HUES6 (cell line): ENCODE results near the gene KIF1B.
"Not testable (repeated sequence)": the region's sequence is repeated elsewhere in the genome, so short reads cannot be mapped to it uniquely, and the experiment has no call there.

Source experiments
- H3K27ac ChIP-seq: 2 replicates; pipeline ENCODE4 v1.7.0; 2013; ENCODE audit warnings: low read depth, mild to moderate bottlenecking, low read length, inconsistent platforms
- H3K27me3 ChIP-seq: 2 replicates; pipeline ENCODE4 v1.6.1; 2013; ENCODE audit warnings: low read length; ENCODE audit not compliant: control insufficient read depth, insufficient read depth
- H3K36me3 ChIP-seq: 2 replicates; pipeline ENCODE4 v1.6.1; 2013; ENCODE audit warnings: low read length; ENCODE audit not compliant: control insufficient read depth, insufficient read depth
- H3K4me1 ChIP-seq: 2 replicates; pipeline ENCODE4 v1.6.1; 2013; ENCODE audit warnings: low read length; ENCODE audit not compliant: control insufficient read depth, insufficient read depth
- H3K4me3 ChIP-seq: 2 replicates; pipeline ENCODE4 v1.5.1; 2013; ENCODE audit warnings: low read depth, low read length
- H3K9ac ChIP-seq: one replicate; pipeline ENCODE4 v1.6.1; 2013; ENCODE audit warnings: mild to moderate bottlenecking, low read length
- H3K9me3 ChIP-seq: 2 replicates; pipeline ENCODE4 v1.6.1; 2013; ENCODE audit warnings: low read depth, low read length; ENCODE audit not compliant: control insufficient read depth, insufficient read depth

Gene KIF1B

DNA sequence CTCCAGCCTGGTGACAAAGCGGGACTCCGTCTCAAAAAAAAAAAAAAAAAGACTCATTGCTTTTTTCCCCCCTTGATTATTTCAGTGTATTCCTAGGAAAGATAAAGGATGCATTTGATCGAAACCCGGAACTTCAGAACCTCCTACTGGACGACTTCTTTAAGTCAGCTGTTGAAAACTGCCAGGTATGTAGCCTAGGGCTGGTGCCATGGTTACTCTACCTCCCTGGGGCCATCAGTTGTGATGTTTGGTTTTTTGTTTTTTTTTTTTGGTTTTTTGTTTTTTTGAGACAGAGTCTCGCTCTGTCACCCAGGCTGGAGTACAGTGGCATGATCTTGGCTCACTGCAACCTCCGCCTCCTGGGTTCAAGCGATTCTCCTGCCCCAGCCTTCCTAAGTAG, 208.4 kb downstream of the KIF1B start:
- H3K9me3 ChIP-seq, H3K9ac ChIP-seq, H3K4me1 ChIP-seq, H3K27me3 ChIP-seq, H3K4me3 ChIP-seq, H3K27ac ChIP-seq: not testable (repeated sequence)
- H3K36me3 ChIP-seq, result peaks cover 75% of the 10 kb centered on the region

DNA sequence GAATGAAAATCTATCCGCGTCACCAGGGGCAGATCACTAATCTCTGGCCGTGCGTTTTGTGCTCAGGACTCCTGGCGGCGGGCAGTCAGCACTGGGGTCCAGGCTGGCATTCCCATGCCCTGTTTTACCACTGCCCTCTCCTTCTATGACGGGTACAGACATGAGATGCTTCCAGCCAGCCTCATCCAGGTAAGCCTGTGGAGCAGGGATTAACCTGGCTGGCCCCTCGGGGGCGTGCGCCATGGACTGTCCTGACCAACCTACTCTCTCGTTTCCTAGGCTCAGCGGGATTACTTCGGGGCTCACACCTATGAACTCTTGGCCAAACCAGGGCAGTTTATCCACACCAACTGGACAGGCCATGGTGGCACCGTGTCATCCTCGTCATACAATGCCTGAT, 209.0 kb downstream of the KIF1B start:
- Histone ChIP-seq H3K4me1 (peaks cover 7% of the 10 kb centered on the region; the same call in 1 of the 2 replicates), H3K27me3 (no peaks in the 10 kb centered on the region), H3K9ac (no peak overlapping the region)

DNA sequence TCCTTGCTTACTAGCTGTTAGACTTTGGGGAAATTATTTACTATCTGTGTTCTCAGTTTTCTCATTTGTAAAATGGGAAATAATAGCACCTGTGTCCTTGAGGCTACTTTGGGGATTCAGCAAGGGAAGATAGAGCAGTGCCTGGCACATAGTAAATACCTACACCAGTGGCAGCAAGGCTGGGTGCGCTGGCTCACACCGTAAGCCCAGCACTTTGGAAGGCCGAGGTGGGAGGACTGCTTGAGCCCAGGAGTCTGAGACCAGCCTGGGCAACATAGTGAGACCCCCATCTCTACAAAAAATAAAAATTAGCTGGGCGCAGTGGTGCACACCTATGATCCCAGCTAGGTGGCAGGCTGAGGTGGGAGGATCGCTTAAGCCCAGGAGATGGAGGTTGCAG, 211.3 kb downstream of the KIF1B start:
- no peak overlapping the region for H3K27ac ChIP-seq
- no peaks in the 10 kb centered on the region for H3K27me3 ChIP-seq
- H3K9me3 ChIP-seq, result no peaks in the 10 kb centered on the region
- no peaks in the 10 kb centered on the region for H3K4me1 ChIP-seq
- H3K36me3 ChIP-seq, result peaks cover 47% of the 10 kb centered on the region
- no peak overlapping the region for H3K4me3 ChIP-seq
- no peak overlapping the region for H3K9ac ChIP-seq

More for the DNA sequence above, 209.0 kb downstream of the KIF1B start:
- Histone ChIP-seq H3K36me3 (peaks cover 69% of the 10 kb centered on the region), H3K9me3 (no peaks in the 10 kb centered on the region), H3K4me3 (no peak overlapping the region), H3K27ac (no peak overlapping the region)

DNA sequence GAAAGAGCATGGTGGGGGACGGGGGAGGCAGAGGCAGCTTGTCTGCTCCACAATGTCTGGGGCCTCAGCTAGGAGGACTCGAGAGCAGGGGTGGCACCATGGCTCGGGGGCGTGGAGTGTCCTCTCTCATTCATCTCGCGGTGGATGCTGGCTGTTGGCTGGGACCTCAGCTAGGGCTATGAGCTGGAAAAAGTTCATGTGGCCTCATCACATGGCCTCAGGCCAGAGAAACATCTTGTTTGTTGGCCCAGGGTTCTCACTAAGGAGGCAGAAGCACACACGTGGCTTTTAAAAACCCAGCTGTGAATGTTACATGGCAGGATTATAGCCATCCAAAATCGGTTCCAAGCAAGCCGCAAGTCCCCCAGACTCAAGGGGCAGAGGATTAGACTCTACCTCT, 213.7 kb downstream of the KIF1B start:
- peaks cover 23% of the 10 kb centered on the region for H3K36me3 ChIP-seq
- no peaks in the 10 kb centered on the region for H3K4me1 ChIP-seq
- no peak overlapping the region for H3K9ac ChIP-seq
- no peak overlapping the region for H3K4me3 ChIP-seq
- no peak overlapping the region for H3K27ac ChIP-seq
- no peaks in the 10 kb centered on the region for H3K27me3 ChIP-seq
- H3K9me3 ChIP-seq, result no peaks in the 10 kb centered on the region

DNA sequence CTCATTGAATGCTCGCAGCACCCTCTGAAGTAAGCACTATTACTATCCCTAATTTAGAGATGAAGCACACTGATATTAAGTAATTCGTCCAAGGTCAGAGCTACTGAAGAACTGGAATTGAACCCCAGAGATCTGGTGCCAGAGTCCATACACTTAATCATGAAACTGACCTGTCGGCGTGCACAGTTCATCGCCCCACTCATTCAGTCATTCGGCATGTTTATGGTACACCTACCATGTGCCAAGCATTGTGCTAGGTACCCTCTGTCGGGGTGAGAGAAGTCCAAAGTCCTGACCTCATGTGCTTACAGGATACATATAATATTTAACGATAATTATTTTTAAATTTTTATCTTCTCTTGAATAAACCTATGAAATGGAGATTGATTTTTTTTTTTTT, 214.3 kb downstream of the KIF1B start:
- Histone ChIP-seq H3K4me3 (no peak overlapping the region), H3K9me3 (no peaks in the 10 kb centered on the region), H3K27ac (no peak overlapping the region), H3K36me3 (peaks cover 17% of the 10 kb centered on the region), H3K27me3 (no peaks in the 10 kb centered on the region), H3K9ac (no peak overlapping the region), H3K4me1 (no peaks in the 10 kb centered on the region)

DNA sequence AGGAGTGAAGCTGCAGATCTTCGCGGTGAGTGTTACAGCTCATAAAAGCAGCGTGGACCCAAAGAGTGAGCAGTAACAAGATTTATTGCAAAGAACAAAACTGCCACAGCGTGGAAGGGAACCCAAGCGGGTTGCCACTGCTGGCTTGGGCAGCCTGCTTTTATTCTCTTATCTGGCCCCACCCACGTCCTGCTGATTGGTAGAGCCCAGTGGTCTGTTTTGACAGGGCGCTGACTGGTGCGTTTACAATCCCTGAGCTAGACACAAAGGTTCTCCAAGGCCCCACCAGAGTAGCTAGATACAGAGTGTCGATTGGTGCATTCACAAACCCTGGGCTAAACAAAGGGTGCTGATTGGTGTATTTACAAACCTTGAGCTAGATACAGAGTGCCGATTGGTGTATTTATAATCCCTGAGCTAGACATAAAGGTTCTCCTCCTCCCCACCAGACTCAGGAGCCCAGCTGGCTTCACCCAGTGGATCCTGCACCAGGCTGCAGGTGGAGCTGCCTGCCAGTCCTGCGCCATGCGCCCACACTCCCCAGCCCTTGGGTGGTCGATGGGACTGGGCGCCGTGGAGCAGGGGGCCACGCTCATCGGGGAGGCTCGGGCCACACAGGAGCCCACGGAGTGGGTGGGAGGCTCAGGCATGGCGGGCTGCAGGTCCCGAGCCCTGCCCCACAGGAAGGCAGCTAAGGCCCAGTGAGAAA, 215.6 kb downstream of the KIF1B start:
- H3K27ac ChIP-seq, H3K36me3 ChIP-seq, H3K4me1 ChIP-seq, H3K9ac ChIP-seq, H3K9me3 ChIP-seq, H3K27me3 ChIP-seq, H3K4me3 ChIP-seq: not testable (repeated sequence)

DNA sequence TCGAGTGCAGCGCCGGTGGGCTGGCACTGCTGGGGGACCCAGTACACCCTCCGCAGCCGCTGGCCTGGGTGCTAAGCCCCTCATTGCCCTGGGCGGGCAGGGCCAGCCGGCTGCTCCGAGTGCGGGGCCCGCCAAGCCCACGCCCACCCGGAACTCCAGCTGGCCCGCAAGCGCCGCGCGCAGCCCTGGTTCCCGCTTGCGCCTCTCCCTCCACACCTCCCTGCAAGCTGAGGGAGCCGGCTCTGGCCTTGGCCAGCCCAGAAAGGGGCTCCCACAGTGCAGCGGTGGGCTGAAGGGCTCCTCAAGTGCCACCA, 216.1 kb downstream of the KIF1B start:
- not testable (repeated sequence) for H3K36me3 ChIP-seq, H3K9me3 ChIP-seq, H3K4me1 ChIP-seq, H3K27me3 ChIP-seq, H3K27ac ChIP-seq, H3K4me3 ChIP-seq, H3K9ac ChIP-seq

DNA sequence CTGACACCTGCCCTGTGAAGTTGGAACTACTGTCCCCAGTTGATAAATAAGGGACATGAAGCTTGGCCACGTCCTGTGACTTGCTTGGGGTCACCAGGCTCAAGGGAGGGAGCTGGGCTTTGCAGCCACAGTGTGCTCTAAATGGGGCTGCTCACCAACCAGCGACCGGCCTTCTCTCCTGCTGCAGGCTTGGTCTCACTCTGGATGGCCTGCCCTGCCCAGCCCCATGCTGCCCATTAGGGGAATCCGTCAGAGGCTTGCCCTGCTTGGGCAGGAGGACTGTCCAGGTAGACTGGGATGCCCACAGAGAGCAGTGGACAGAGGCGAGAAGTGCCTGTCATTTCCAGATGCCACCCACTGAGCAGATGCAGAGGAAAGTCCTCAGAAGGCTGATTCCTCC, 218.6 kb downstream of the KIF1B start:
- no peaks in the 10 kb centered on the region for H3K36me3 ChIP-seq
- H3K4me1 ChIP-seq, result peaks cover 8% of the 10 kb centered on the region
- no peaks in the 10 kb centered on the region for H3K9me3 ChIP-seq
- H3K27ac ChIP-seq, result no peak overlapping the region
- no peak overlapping the region for H3K4me3 ChIP-seq
- no peaks in the 10 kb centered on the region for H3K27me3 ChIP-seq
- H3K9ac ChIP-seq, result no peak overlapping the region

DNA sequence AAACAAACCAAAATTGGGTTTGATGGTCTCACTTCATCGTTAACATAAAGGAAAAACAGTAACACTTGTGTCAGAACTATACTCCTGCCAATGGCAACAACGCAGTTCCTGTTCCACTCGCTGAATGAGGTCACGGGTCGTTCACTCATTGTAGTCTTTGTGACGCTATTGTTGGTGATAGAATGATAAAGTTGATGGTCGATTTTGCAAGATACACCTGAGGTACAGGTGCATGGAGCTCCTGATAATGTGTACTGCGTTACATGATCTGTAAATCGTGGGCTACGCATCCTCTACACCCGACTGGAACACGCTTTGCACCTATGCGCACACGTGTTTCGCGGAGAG, 219.5 kb downstream of the KIF1B start:
- Histone ChIP-seq H3K36me3 (no peaks in the 10 kb centered on the region), H3K9ac (peak overlapping the region; percentile 93), H3K9me3 (no peaks in the 10 kb centered on the region), H3K4me3 (peak overlapping the region; percentile 96), H3K27ac (no peak overlapping the region), H3K27me3 (no peaks in the 10 kb centered on the region), H3K4me1 (peaks cover 8% of the 10 kb centered on the region)

DNA sequence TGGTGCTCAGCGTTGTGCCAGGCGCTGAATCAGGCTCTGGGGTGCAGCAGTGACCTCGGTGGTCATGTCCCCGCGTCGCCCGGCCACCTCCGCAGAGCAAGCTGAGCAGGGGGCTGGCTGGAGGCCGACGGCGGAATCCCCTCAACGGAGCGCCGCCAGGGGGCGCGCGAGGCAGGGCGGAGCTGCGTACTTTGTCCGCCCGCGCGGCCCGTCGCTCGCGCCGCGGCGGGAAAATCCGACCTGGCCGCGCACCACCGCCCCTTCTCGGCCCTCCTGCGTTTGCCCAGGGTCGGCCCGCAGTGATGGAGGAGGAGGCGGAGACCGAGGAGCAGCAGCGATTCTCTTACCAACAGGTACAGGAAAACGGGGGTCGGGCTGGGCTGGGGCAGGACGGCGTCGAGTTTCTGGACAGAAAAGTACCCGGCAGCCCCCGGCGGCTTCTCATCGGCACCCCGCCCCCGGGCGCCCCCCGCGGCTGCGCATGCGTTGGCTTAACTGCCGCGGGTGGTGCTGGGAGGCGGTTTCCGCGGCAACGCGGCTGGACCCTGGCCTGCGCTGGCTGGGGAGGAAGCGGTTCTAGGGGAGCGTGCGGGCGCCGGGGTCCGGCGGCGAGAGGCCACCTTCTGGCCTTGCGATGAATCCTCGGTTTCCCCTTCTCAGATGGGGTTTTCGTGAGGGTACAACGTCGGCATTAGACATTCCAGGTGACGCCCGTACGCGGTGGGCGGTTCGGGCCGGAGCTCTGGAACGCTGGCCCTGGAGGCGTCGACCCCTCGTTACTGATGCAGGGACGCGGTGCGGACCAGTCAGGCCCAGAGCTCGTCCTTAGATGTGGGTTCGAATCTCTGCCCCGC, 220.1 kb downstream of the KIF1B start, which contains the start of gene CENPS:
Gene CENPS, plus strand, starts transcription at position 218 of the 854 bp plus-strand sequence. Its CDS starts 85 bp downstream, at position 303.
- Histone ChIP-seq H3K36me3 (no peaks in the 10 kb centered on the region), H3K9ac (peak within 1 kb of the TSS; percentile 93), H3K9me3 (no peaks in the 10 kb centered on the region), H3K27me3 (no peaks in the 10 kb centered on the region), H3K4me3 (peak within 1 kb of the TSS; percentile 96), H3K4me1 (peaks cover 8% of the 10 kb centered on the region), H3K27ac (peak within 1 kb of the TSS; percentile 93)
